K562 treated with DMSO at 1 percent for 48 hours (cell line): Measurements from ENCODE around the gene ZNF416. TPM values are rescaled to one million over a fixed set of nuclear protein-coding genes. Genes with fewer than 3 reads are reported as not detected.

Experiments used
- total RNA-seq: library from RNA; unstranded; fragments of 300-600 nt; gene quantifications from 2 replicates; pipeline ENCODE4 v1.2.3, GENCODE V29; 2022; ENCODE audit warnings: low replicate concordance; ENCODE audit errors: extremely low read depth

The ZNF416 gene
- total RNA-seq = not detected in 2 replicates

GRCh38 chr19:57578487-57579205, at the start of gene ZNF416:
Gene ZNF416, minus strand, starts transcription at chr19:57578911. Its CDS starts 207 bp downstream, at chr19:57578704.

GRCh38 chr19:57613941-57614743, 35.4 kb upstream of the ZNF416 start, which contains the start of gene ZNF134:
Gene ZNF134, plus strand, starts transcription at chr19:57614242. Its CDS starts 5,227 bp downstream, at chr19:57619469.

GRCh38 chr19:57599761-57600383, 21.2 kb upstream of the ZNF416 start, which contains the start of gene ZNF530:
Gene ZNF530, plus strand, starts transcription at chr19:57599885. Its CDS starts 4,461 bp downstream, at chr19:57604346.

GRCh38 chr19:57583521-57584416, 5.1 kb upstream of the ZNF416 start, which contains the start of gene ZIK1:
Gene ZIK1, plus strand, starts transcription at chr19:57584145. Its CDS starts 212 bp downstream, at chr19:57584357.

GRCh38 chr19:57559404-57560025, 19.2 kb downstream of the ZNF416 start, which contains the start of gene ZNF550:
Gene ZNF550, minus strand, starts transcription at chr19:57559863. Its CDS starts 181 bp downstream, at chr19:57559682.

GRCh38 chr19:57527136-57527881, 51.4 kb downstream of the ZNF416 start, which contains the start of gene ZNF549:
Gene ZNF549, plus strand, starts transcription at chr19:57527356. Its CDS starts 218 bp downstream, at chr19:57527574.

Other genes with a start within 250 kb of the ZNF416 start
- gene ZNF304, start 227.6 kb downstream of the ZNF416 start, total RNA-seq = not detected in 2 replicates
- gene TRAPPC2B, start 215.4 kb downstream of the ZNF416 start, total RNA-seq = not detected in 2 replicates
- gene ZNF547, start 215.4 kb downstream of the ZNF416 start, total RNA-seq = not detected in 2 replicates
- not detected in 2 replicates for gene ZNF548, start 189.1 kb downstream of the ZNF416 start, total RNA-seq
- not detected in 2 replicates for gene ZNF17, start 167.8 kb downstream of the ZNF416 start, total RNA-seq
- gene ZNF749, start 143.6 kb downstream of the ZNF416 start, total RNA-seq = not detected in 2 replicates
- gene VN1R1, start 121.8 kb downstream of the ZNF416 start, total RNA-seq = not detected in 2 replicates
- gene ZNF772, start 101.3 kb downstream of the ZNF416 start, total RNA-seq = not detected in 2 replicates
- not detected in 2 replicates for gene ZNF419, start 91.2 kb downstream of the ZNF416 start, total RNA-seq
- not detected in 2 replicates for gene ZNF773, start 79.0 kb downstream of the ZNF416 start, total RNA-seq
- not detected in 2 replicates for gene ZNF549, start 51.6 kb downstream of the ZNF416 start, total RNA-seq
- not detected in 2 replicates for gene ZNF550, start 19.0 kb downstream of the ZNF416 start, total RNA-seq
- not detected in 2 replicates for gene ZIK1, start 5.2 kb upstream of the ZNF416 start, total RNA-seq
- not detected in 2 replicates for gene ZNF530, start 21.0 kb upstream of the ZNF416 start, total RNA-seq
- not detected in 2 replicates for gene ZNF134, start 35.3 kb upstream of the ZNF416 start, total RNA-seq
- gene ZNF211, start 54.3 kb upstream of the ZNF416 start, total RNA-seq = not detected in 2 replicates
- gene ZSCAN4, start 90.0 kb upstream of the ZNF416 start, total RNA-seq = not detected in 2 replicates
- gene ZNF551, start 103.1 kb upstream of the ZNF416 start, total RNA-seq = not detected in 2 replicates
- gene ZNF154, start 130.3 kb upstream of the ZNF416 start, total RNA-seq = not detected in 2 replicates
- gene ZNF671, start 148.7 kb upstream of the ZNF416 start, total RNA-seq = not detected in 2 replicates
- not detected in 2 replicates for gene ZNF776, start 167.9 kb upstream of the ZNF416 start, total RNA-seq
- not detected in 2 replicates for gene ZNF586, start 190.8 kb upstream of the ZNF416 start, total RNA-seq
- gene ZNF552, start 236.0 kb upstream of the ZNF416 start, total RNA-seq = not detected in 2 replicates